OCI-LY3 (cell line): ENCODE measurements around the gene ILF3.

Experiments
- CTCF ChIP-seq: fragments of 200-600, 300-600 bp; sonication (generic); IDR thresholded peaks from 2 replicates; pipeline ENCODE4 v1.5.1; 2014; ENCODE audit warnings: antibody characterized with exemption, low read length, low read depth
- EZH2phosphoT487 ChIP-seq: fragments of 200-600 bp; shearing (Covaris generic); IDR thresholded peaks from 2 replicates; pipeline ENCODE4 v1.6.1; 2018; ENCODE audit warnings: antibody characterized with exemption, mixed run types, low read depth

GRCh38 chr19:10617409-10618121, 36.6 kb upstream of the ILF3 start:
- TF ChIP-seq CTCF (no peak), EZH2phosphoT487 (no peak)
